Activated naive CD8-positive, alpha-beta T cell (primary cell): Measurements from ENCODE around the gene ELMO1.

ENCODE experiments used
- H3K27ac Mint-ChIP-seq: one replicate; pipeline ENCODE4 v1.8.0; 2021; ENCODE audit warnings: mixed read lengths
- H3K27me3 Mint-ChIP-seq: one replicate; pipeline ENCODE4 v1.8.0; 2021; ENCODE audit warnings: mixed read lengths
- H3K36me3 Mint-ChIP-seq: one replicate; pipeline ENCODE4 v1.8.0; 2021; ENCODE audit warnings: mixed read lengths
- H3K4me1 Mint-ChIP-seq: one replicate; pipeline ENCODE4 v1.8.0; 2021; ENCODE audit warnings: low read depth, mixed read lengths
- H3K4me3 Mint-ChIP-seq: one replicate; pipeline ENCODE4 v1.8.0; 2021; ENCODE audit warnings: mild to moderate bottlenecking, mixed read lengths
- H3K9me3 Mint-ChIP-seq: one replicate; pipeline ENCODE4 v1.8.0; 2021; ENCODE audit warnings: low read depth, mixed read lengths

Gene ELMO1

GRCh38 chr7:37430171-37430570, 18.5 kb downstream of the ELMO1 start:
- Mint-ChIP-seq H3K27me3 (no peaks in the 10 kb centered on the region), H3K9me3 (no peaks in the 10 kb centered on the region), H3K4me3 (no peak overlapping the region), H3K27ac (peak overlapping the region; percentile 1), H3K4me1 (peaks cover 68% of the 10 kb centered on the region), H3K36me3 (peaks cover 12% of the 10 kb centered on the region)

- H3K27ac Mint-ChIP-seq: peak overlapping the region; percentile 16
- H3K4me1 Mint-ChIP-seq: peaks cover 63% of the 10 kb centered on the region
Measured at GRCh38 chr7:37429435-37429791, 19.3 kb downstream of the ELMO1 start.

GRCh38 chr7:37428681-37429434, 19.8 kb downstream of the ELMO1 start:
- Mint-ChIP-seq H3K9me3 (no peaks in the 10 kb centered on the region), H3K36me3 (peaks cover 10% of the 10 kb centered on the region), H3K27me3 (no peaks in the 10 kb centered on the region), H3K4me1 (peaks cover 62% of the 10 kb centered on the region), H3K27ac (no peak overlapping the region), H3K4me3 (no peak overlapping the region)

More at GRCh38 chr7:37429435-37429791, 19.3 kb downstream of the ELMO1 start:
- no peaks in the 10 kb centered on the region for H3K27me3 Mint-ChIP-seq
- H3K9me3 Mint-ChIP-seq: no peaks in the 10 kb centered on the region
- H3K4me3 Mint-ChIP-seq: no peak overlapping the region
- peaks cover 9% of the 10 kb centered on the region for H3K36me3 Mint-ChIP-seq

GRCh38 chr7:37427276-37427940, 21.3 kb downstream of the ELMO1 start:
- Mint-ChIP-seq H3K36me3 (peaks cover 12% of the 10 kb centered on the region), H3K27me3 (no peaks in the 10 kb centered on the region), H3K27ac (no peak overlapping the region), H3K4me3 (no peak overlapping the region), H3K4me1 (peaks cover 50% of the 10 kb centered on the region), H3K9me3 (no peaks in the 10 kb centered on the region)

GRCh38 chr7:37425498-37425897, 23.2 kb downstream of the ELMO1 start:
- Mint-ChIP-seq H3K27ac (no peak overlapping the region), H3K4me3 (no peak overlapping the region), H3K27me3 (no peaks in the 10 kb centered on the region), H3K9me3 (no peaks in the 10 kb centered on the region), H3K4me1 (peaks cover 52% of the 10 kb centered on the region), H3K36me3 (peaks cover 12% of the 10 kb centered on the region)

GRCh38 chr7:37424995-37425394, 23.7 kb downstream of the ELMO1 start:
- Mint-ChIP-seq H3K27ac (no peak overlapping the region), H3K9me3 (no peaks in the 10 kb centered on the region), H3K36me3 (peaks cover 12% of the 10 kb centered on the region), H3K4me3 (no peak overlapping the region), H3K4me1 (peaks cover 51% of the 10 kb centered on the region), H3K27me3 (no peaks in the 10 kb centered on the region)

GRCh38 chr7:37424521-37424920, 24.1 kb downstream of the ELMO1 start:
- Mint-ChIP-seq H3K4me1 (peaks cover 50% of the 10 kb centered on the region), H3K27me3 (no peaks in the 10 kb centered on the region), H3K36me3 (peaks cover 12% of the 10 kb centered on the region), H3K27ac (no peak overlapping the region), H3K9me3 (no peaks in the 10 kb centered on the region), H3K4me3 (no peak overlapping the region)

- no peaks in the 10 kb centered on the region for H3K9me3 Mint-ChIP-seq
- no peaks in the 10 kb centered on the region for H3K27me3 Mint-ChIP-seq
- H3K36me3 Mint-ChIP-seq: peaks cover 11% of the 10 kb centered on the region
- no peak overlapping the region for H3K27ac Mint-ChIP-seq
- H3K4me1 Mint-ChIP-seq: peaks cover 49% of the 10 kb centered on the region
- no peak overlapping the region for H3K4me3 Mint-ChIP-seq
Measured at GRCh38 chr7:37421861-37422500, 26.7 kb downstream of the ELMO1 start.

- Mint-ChIP-seq H3K4me3 (no peak overlapping the region), H3K9me3 (no peaks in the 10 kb centered on the region), H3K4me1 (peaks cover 52% of the 10 kb centered on the region), H3K36me3 (peaks cover 10% of the 10 kb centered on the region), H3K27me3 (no peaks in the 10 kb centered on the region), H3K27ac (peak overlapping the region; percentile 19)
Measured at GRCh38 chr7:37420946-37421695, 27.5 kb downstream of the ELMO1 start.

- H3K4me3 Mint-ChIP-seq: no peak overlapping the region
- peaks cover 56% of the 10 kb centered on the region for H3K4me1 Mint-ChIP-seq
- H3K36me3 Mint-ChIP-seq: peaks cover 17% of the 10 kb centered on the region
- no peak overlapping the region for H3K27ac Mint-ChIP-seq
- H3K27me3 Mint-ChIP-seq: no peaks in the 10 kb centered on the region
- no peaks in the 10 kb centered on the region for H3K9me3 Mint-ChIP-seq
Measured at GRCh38 chr7:37419496-37419895, 29.2 kb downstream of the ELMO1 start.

- Mint-ChIP-seq H3K4me1 (peaks cover 53% of the 10 kb centered on the region), H3K9me3 (no peaks in the 10 kb centered on the region), H3K27me3 (no peaks in the 10 kb centered on the region), H3K4me3 (no peak overlapping the region), H3K27ac (no peak overlapping the region), H3K36me3 (peaks cover 16% of the 10 kb centered on the region)
Measured at GRCh38 chr7:37418381-37418780, 30.3 kb downstream of the ELMO1 start.

- H3K27me3 Mint-ChIP-seq: no peaks in the 10 kb centered on the region
- H3K9me3 Mint-ChIP-seq: peaks cover 3% of the 10 kb centered on the region
- peaks cover 64% of the 10 kb centered on the region for H3K4me1 Mint-ChIP-seq
- H3K36me3 Mint-ChIP-seq: peaks cover 20% of the 10 kb centered on the region
- H3K27ac Mint-ChIP-seq: no peak overlapping the region
- no peak overlapping the region for H3K4me3 Mint-ChIP-seq
Measured at GRCh38 chr7:37417107-37417474, 31.6 kb downstream of the ELMO1 start.

- Mint-ChIP-seq H3K27me3 (no peaks in the 10 kb centered on the region), H3K9me3 (peaks cover 3% of the 10 kb centered on the region), H3K4me3 (no peak overlapping the region), H3K36me3 (peaks cover 20% of the 10 kb centered on the region), H3K27ac (peak overlapping the region; percentile 35), H3K4me1 (peaks cover 66% of the 10 kb centered on the region)
Measured at GRCh38 chr7:37416378-37417106, 32.1 kb downstream of the ELMO1 start.

GRCh38 chr7:37415629-37416028, 33.0 kb downstream of the ELMO1 start:
- Mint-ChIP-seq H3K9me3 (peaks cover 3% of the 10 kb centered on the region), H3K4me3 (no peak overlapping the region), H3K36me3 (peaks cover 20% of the 10 kb centered on the region), H3K27me3 (no peaks in the 10 kb centered on the region), H3K27ac (no peak overlapping the region), H3K4me1 (peaks cover 68% of the 10 kb centered on the region)
